Progenitor cell of endocrine pancreas (in vitro differentiated cells): ENCODE measurements around the gene ILF3. TPM values are rescaled to one million over a fixed set of nuclear protein-coding genes. Genes with fewer than 3 reads are reported as not detected.

Experiments used
- DNase-seq: peaks from one replicate; pipeline ENCODE4 v3.0.0; 2021; ENCODE audit warnings: low spot score; ENCODE audit not compliant: unreplicated experiment
- H3K27ac Mint-ChIP-seq: 2 replicates; pipeline ENCODE4 v1.8.0; 2021; ENCODE audit warnings: mild to moderate bottlenecking, moderate library complexity, mixed read lengths
- H3K27me3 Mint-ChIP-seq: 2 replicates; pipeline ENCODE4 v1.8.0; 2021; ENCODE audit warnings: mixed read lengths
- H3K36me3 Mint-ChIP-seq: 2 replicates; pipeline ENCODE4 v1.8.0; 2022; ENCODE audit warnings: mixed read lengths; ENCODE audit not compliant: insufficient read depth
- H3K4me1 Mint-ChIP-seq: 2 replicates; pipeline ENCODE4 v1.8.0; 2021; ENCODE audit warnings: low read depth, mixed read lengths
- H3K4me3 Mint-ChIP-seq: 2 replicates; pipeline ENCODE4 v1.8.0; 2021; ENCODE audit warnings: low read depth, mild to moderate bottlenecking, moderate library complexity, mixed read lengths
- H3K9me3 Mint-ChIP-seq: 2 replicates; pipeline ENCODE4 v1.8.0; 2021; ENCODE audit warnings: low read depth, mixed read lengths
- CTCF ChIP-seq: fragments of 200-600 bp; sonication (generic); IDR thresholded peaks from one replicate; pipeline ENCODE4 v1.5.0; 2021; ENCODE audit warnings: antibody characterized with exemption, mild to moderate bottlenecking; ENCODE audit not compliant: unreplicated experiment
- total RNA-seq: library from RNA; stranded (reverse); gene quantifications from 2 replicates; pipeline ENCODE4 v1.2.1, GENCODE V29; 2021

ILF3 gene
- total RNA-seq, 1 donor from 2014 or later, result 761 TPM

GRCh38 chr19:10683582-10683981, 29.4 kb downstream of the ILF3 start:
- no peaks in the 10 kb centered on the region for H3K9me3 Mint-ChIP-seq
- H3K27me3 Mint-ChIP-seq, result no peaks in the 10 kb centered on the region
- no peak for TF ChIP-seq CTCF
- peak overlapping the region; percentile 56 for H3K27ac Mint-ChIP-seq
- H3K36me3 Mint-ChIP-seq, result peaks cover 13% of the 10 kb centered on the region
- H3K4me1 Mint-ChIP-seq, result no peaks in the 10 kb centered on the region
- DNase-seq, result no peak
- no peak overlapping the region for H3K4me3 Mint-ChIP-seq

- Mint-ChIP-seq H3K27me3 (no peaks in the 10 kb centered on the region), H3K27ac (no peak overlapping the region), H3K36me3 (peaks cover 17% of the 10 kb centered on the region), H3K4me3 (no peak overlapping the region), H3K9me3 (no peaks in the 10 kb centered on the region), H3K4me1 (no peaks in the 10 kb centered on the region)
- no peak for TF ChIP-seq CTCF
- no peak for DNase-seq
These were observed 31.1 kb downstream of the ILF3 start for GRCh38 chr19:10685210-10685609.

DNA sequence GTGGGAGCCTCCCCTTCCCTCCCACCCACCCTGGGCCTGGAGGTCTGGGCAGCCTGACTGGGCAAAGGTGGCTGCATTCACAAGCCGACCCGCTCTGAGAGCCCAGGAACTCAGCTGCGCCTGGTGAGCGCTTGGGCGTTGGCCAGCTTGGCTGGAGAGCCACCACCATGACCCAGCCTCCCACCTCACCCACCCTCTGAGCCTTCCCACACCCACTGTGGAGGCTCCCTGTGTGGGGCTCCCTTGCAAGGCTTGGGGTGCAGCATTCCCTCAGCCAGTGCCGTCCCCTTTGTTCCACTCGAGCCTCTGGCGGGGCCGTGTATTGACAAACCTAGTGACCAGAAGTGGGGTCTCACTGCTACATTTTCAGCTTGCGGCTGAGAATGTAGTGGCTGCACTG, 32.0 kb downstream of the ILF3 start:
- H3K36me3 Mint-ChIP-seq, result peaks cover 19% of the 10 kb centered on the region
- H3K9me3 Mint-ChIP-seq, result no peaks in the 10 kb centered on the region
- no peak for TF ChIP-seq CTCF
- no peak for DNase-seq
- H3K27ac Mint-ChIP-seq, result no peak overlapping the region
- no peaks in the 10 kb centered on the region for H3K4me1 Mint-ChIP-seq
- H3K27me3 Mint-ChIP-seq, result no peaks in the 10 kb centered on the region
- H3K4me3 Mint-ChIP-seq, result no peak overlapping the region

- Mint-ChIP-seq H3K4me3 (no peak overlapping the region), H3K27me3 (no peaks in the 10 kb centered on the region), H3K36me3 (peaks cover 21% of the 10 kb centered on the region), H3K4me1 (no peaks in the 10 kb centered on the region), H3K9me3 (no peaks in the 10 kb centered on the region), H3K27ac (peak overlapping the region; percentile 89)
- DNase-seq, result no peak
- TF ChIP-seq CTCF, result no peak
These were observed 32.7 kb downstream of the ILF3 start for GRCh38 chr19:10686661-10687517.

DNA sequence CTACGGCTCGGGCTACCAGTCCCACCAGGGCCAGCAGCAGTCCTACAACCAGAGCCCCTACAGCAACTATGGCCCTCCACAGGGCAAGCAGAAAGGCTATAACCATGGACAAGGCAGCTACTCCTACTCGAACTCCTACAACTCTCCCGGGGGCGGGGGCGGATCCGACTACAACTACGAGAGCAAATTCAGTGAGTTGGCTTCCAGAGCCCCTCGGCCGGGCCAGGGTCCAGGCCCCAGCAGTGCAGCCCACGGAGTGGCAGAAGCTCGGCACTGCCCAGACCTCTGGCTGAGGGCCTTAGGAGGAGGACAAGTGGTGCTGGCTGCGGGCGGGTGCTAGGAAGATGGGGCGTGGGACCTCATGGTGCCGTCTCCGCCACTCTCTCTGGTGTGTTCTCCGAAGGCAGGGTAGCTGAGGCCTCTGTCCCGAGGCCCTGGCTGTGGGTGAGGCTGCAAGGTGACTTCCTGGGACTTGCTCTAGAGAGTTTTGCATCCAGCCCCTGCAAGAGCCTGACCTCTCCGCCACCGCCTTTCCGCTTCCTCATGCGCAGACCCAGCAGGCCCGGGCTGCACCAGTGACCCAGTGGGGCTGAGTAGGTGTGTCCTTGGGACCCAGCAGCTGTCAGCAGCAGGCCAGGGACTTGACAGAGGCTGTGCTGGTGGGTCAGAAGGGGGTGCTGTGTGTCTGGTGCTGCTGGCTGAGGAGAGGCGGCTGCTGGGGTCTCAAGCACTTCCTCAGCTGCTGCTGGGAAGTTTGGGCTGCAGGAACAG, 33.6 kb downstream of the ILF3 start:
- Mint-ChIP-seq H3K4me1 (no peaks in the 10 kb centered on the region), H3K27me3 (no peaks in the 10 kb centered on the region), H3K27ac (peak overlapping the region; percentile 89), H3K36me3 (peaks cover 27% of the 10 kb centered on the region), H3K4me3 (no peak overlapping the region), H3K9me3 (no peaks in the 10 kb centered on the region)
- DNase-seq, result no peak
- no peak for TF ChIP-seq CTCF
